ENCODE data around the gene OR10A3. TPM values are rescaled to one million over a fixed set of nuclear protein-coding genes. Genes with fewer than 3 reads are reported as not detected.

Gene OR10A3
- total and polyA plus RNA-seq, 10 donors: not detected

DNA sequence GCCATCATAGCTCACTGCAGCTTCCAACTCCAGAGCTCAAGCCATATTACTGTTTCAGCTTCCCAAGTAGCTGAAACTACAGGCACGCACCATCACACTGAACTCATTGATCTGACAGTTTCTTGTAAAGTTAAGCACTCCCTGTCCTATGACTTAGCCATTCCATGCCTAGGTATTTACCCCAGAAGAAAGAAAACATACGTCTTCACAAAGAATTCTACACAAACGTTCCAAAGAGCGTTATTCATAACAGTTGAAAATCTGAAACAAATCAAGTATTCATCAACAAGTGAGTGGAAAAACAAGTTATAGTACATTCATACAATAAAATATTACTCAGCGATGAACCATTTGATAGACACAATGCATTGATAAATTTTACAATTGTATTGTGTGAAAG lies 31.5 kb upstream of the OR10A3 start:
- no peaks in the 10 kb centered on the region for H3K36me3 ChIP-seq
- TF ChIP-seq POLR2AphosphoS5 (IDR thresholded peaks at IDR 0.05) (no peak), POLR2A (IDR thresholded peaks at IDR 0.05) (no peak)
- no peak overlapping the region for H3K27ac ChIP-seq
- H3K4me1 ChIP-seq: no peaks in the 10 kb centered on the region
- intact Hi-C loops (cut with DNase I; ENCODE audit: low total_unique reads): no loop called here
- no peak overlapping the region for H3K4me3 ChIP-seq
- peaks cover 0 to 7% (median 0%) of the 10 kb centered on the region in 7 donors for H3K27me3 ChIP-seq (replicated peaks in 1 of 7)
- 90 to 93% (median 93%) methylated on average over 5 of the region's 5 CpGs for WGBS, 5 donors
- no peaks in the 10 kb centered on the region for H3K9me3 ChIP-seq
- DNase-seq: no peak

DNA sequence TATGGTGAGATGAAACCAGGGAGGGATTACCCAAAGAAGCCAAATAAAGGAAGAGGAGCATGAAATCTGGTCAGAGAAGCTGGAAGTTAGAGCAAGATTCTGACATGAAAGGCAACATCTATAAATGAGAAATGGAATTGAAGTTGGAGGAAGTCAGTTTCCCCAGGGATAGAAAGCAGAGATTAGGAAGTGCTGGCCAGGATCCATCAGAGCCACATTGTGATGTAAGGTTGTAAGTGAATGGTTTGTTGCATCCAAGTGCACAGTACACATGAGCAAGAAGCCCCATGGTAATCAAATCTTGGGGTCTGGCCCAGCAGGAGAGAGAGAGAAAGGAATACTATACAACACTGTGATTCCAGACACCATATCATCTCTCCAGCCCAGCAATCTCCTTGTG lies 30.3 kb upstream of the OR10A3 start:
- Histone ChIP-seq H3K9me3 (no peaks in the 10 kb centered on the region), H3K27me3 (replicated peaks in 1 of 7) (peaks cover 0 to 16% (median 0%) of the 10 kb centered on the region in 7 donors), H3K4me1 (no peaks in the 10 kb centered on the region), H3K4me3 (no peak overlapping the region), H3K27ac (no peak overlapping the region), H3K36me3 (no peaks in the 10 kb centered on the region)
- TF ChIP-seq, protein P1, sequence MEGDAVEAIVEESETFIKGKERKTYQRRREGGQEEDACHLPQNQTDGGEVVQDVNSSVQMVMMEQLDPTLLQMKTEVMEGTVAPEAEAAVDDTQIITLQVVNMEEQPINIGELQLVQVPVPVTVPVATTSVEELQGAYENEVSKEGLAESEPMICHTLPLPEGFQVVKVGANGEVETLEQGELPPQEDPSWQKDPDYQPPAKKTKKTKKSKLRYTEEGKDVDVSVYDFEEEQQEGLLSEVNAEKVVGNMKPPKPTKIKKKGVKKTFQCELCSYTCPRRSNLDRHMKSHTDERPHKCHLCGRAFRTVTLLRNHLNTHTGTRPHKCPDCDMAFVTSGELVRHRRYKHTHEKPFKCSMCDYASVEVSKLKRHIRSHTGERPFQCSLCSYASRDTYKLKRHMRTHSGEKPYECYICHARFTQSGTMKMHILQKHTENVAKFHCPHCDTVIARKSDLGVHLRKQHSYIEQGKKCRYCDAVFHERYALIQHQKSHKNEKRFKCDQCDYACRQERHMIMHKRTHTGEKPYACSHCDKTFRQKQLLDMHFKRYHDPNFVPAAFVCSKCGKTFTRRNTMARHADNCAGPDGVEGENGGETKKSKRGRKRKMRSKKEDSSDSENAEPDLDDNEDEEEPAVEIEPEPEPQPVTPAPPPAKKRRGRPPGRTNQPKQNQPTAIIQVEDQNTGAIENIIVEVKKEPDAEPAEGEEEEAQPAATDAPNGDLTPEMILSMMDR (IDR thresholded peaks at IDR 0.05 in 8 of 11, conservative IDR thresholded peaks at IDR 0.05 in 3 of 11): no peak
- no peak for TF ChIP-seq POLR2AphosphoS5 (IDR thresholded peaks at IDR 0.05)
- TF ChIP-seq POLR2A (IDR thresholded peaks at IDR 0.05): no peak
- no peak for DNase-seq
- intact Hi-C loops (cut with DNase I; ENCODE audit: low total_unique reads): no loop called here

DNA sequence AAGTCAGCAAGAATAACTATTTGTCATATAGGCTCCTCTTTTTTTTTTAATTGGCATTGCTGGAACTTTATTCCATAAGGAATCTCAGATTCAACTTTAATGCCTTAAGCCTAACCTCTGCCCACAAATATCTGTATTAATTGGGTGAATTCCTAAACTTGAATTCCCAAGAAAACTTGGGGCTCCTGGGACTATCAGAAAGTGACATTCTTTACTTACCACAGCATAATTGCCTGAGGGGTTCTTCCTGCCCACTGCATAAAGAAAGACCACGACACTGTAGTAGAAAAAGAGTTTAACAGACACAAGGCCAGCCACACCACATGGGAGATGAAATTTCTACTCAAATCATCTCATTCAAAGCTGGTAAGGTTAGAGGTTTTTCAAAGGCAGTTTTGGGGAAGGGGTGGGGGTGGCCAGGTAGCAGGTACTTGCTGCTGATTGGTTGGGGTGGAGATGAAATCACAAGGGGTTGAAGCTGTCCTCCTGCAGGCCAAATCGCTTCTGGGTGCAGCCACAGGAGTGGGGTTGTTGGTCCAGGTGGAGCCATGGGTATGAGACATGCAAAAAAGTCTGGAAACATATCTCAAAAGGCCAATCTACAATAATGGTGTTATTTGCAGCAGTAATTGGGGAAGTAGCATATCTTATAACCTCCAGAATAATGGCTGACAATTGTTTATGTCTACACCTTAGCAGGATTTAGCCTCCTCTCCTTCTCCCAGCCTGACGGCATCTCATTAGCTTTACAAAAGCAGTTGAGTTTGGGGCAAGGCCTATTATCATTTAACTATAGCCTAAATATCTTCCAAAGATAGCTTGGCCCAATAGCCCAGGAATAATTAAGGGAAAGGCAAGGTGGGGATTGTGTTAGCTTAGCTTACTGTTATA lies 28.5 kb upstream of the OR10A3 start:
- Histone ChIP-seq H3K36me3 (no peaks in the 10 kb centered on the region), H3K9me3 (no peaks in the 10 kb centered on the region), H3K27ac (no peak overlapping the region), H3K27me3 (replicated peaks in 1 of 7) (peaks cover 0 to 16% (median 0%) of the 10 kb centered on the region in 7 donors), H3K4me1 (no peaks in the 10 kb centered on the region), H3K4me3 (no peak overlapping the region)
- 47 to 80% (median 56%) methylated on average over 3 of the region's 3 CpGs for WGBS, 5 donors
- intact Hi-C loops (cut with DNase I; ENCODE audit: low total_unique reads): no loop called here
- TF ChIP-seq POLR2A (IDR thresholded peaks at IDR 0.05) (no peak), POLR2AphosphoS5 (IDR thresholded peaks at IDR 0.05) (no peak)
- TF ChIP-seq, protein P1 (IDR thresholded peaks at IDR 0.05 in 8 of 11, conservative IDR thresholded peaks at IDR 0.05 in 3 of 11): no peak
- DNase-seq: no peak

DNA sequence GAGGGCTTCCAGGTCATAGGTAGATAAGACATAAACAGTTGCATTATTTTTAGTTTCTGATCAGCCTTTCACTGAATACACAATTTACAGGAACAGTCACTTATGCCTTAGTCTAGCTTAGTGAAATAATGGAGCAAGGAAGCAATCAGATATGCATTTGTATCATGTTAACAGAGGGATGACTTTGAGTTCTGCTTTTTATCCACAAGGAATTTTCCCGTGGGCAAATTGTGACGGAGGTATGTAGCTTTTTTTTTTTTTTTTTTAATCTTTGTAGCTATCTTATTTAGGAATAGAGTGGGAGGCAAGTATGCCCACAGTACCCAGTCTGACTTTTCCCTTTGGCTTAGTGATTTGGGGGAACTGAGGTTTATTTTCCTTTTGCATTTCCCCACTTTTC lies 27.2 kb upstream of the OR10A3 start:
- Histone ChIP-seq H3K36me3 (no peaks in the 10 kb centered on the region), H3K4me3 (no peak overlapping the region), H3K27ac (no peak overlapping the region), H3K9me3 (no peaks in the 10 kb centered on the region), H3K27me3 (replicated peaks in 1 of 7) (peaks cover 0 to 16% (median 0%) of the 10 kb centered on the region in 7 donors), H3K4me1 (no peaks in the 10 kb centered on the region)
- TF ChIP-seq POLR2AphosphoS5 (IDR thresholded peaks at IDR 0.05) (no peak), POLR2A (IDR thresholded peaks at IDR 0.05) (no peak)
- TF ChIP-seq, protein P1 (IDR thresholded peaks at IDR 0.05 in 8 of 11, conservative IDR thresholded peaks at IDR 0.05 in 3 of 11): no peak
- intact Hi-C loops (cut with DNase I; ENCODE audit: low total_unique reads): no loop called here
- no peak for DNase-seq
- 41 to 86% (median 73%) methylated on average over 2 of the region's 2 CpGs for WGBS, 5 donors
